Activated CD8-positive, alpha-beta memory T cell treated with anti-CD3 and anti-CD28 coated beads for 36 hours (primary cell): ENCODE data around the gene PLCB2. TPM values are rescaled to one million over a fixed set of nuclear protein-coding genes. Genes with fewer than 3 reads are reported as not detected.

Source experiments
- CTCF ChIA-PET: fragments of 350-600 bp; sonication (Branson Sonifier 250); formaldehyde crosslinking; loops from one replicate; lab custom pipeline; 2021; ENCODE audit warnings: antibody characterized with exemption; lab: Charles Lee
- POLR2A ChIA-PET: fragments of 350-600 bp; sonication (Branson Sonifier 250); formaldehyde crosslinking; loops from one replicate; lab custom pipeline; 2021; ENCODE audit warnings: antibody characterized with exemption; lab: Charles Lee
- total RNA-seq, 2 experiments: library from RNA; stranded (reverse); gene quantifications; one replicate each; pipeline ENCODE4 v1.2.3, GENCODE V29; 2021

Gene PLCB2
- total RNA-seq, 2 experiments from 2014 or later = 52.3 to 53.3 TPM

GRCh38 chr15:40257656-40258450, 49.9 kb downstream of the PLCB2 start:
- POLR2A ChIA-PET = no interaction called here
- CTCF ChIA-PET = interaction anchor here (0.6 to 1.1 kb wide), 3 partner anchors 14 to 18 kb away, joined by 3 to 9 read pairs (median 4); no protein-coding TSS in a partner anchor

GRCh38 chr15:40256638-40257235, 51.0 kb downstream of the PLCB2 start:
- ChIA-PET POLR2A (no interaction called here), CTCF (interaction anchor here (0.6 to 1.1 kb wide), 2 partner anchors 15 to 19 kb away, joined by 3 to 9 read pairs; no protein-coding TSS in a partner anchor)

- CTCF ChIA-PET = interaction anchor here (1.1 to 1.5 kb wide), 2 partner anchors 19 to 24 kb away, joined by 6 to 10 read pairs; no protein-coding TSS in a partner anchor
- POLR2A ChIA-PET = interaction anchor here (0.6 kb wide), 1 partner anchor 215 kb away, joined by 9 read pairs; no protein-coding TSS in a partner anchor
Measured at GRCh38 chr15:40255033-40255432, 52.7 kb downstream of the PLCB2 start.

GRCh38 chr15:40254452-40254851, 53.3 kb downstream of the PLCB2 start:
- CTCF ChIA-PET = interaction anchor here (0.9 to 1.5 kb wide), 4 partner anchors 20 to 55 kb away, joined by 3 to 10 read pairs (median 4); no protein-coding TSS in a partner anchor
- POLR2A ChIA-PET = interaction anchor here (0.6 kb wide), 1 partner anchor 215 kb away, joined by 9 read pairs; no protein-coding TSS in a partner anchor

GRCh38 chr15:40253167-40253790, 54.5 kb downstream of the PLCB2 start:
- ChIA-PET CTCF (no interaction called here), POLR2A (no interaction called here)

- POLR2A ChIA-PET = no interaction called here
- CTCF ChIA-PET = no interaction called here
Measured at GRCh38 chr15:40252438-40253166, 55.1 kb downstream of the PLCB2 start.

- CTCF ChIA-PET = no interaction called here
- POLR2A ChIA-PET = no interaction called here
Measured at GRCh38 chr15:40252141-40252437, 55.6 kb downstream of the PLCB2 start.

GRCh38 chr15:40251486-40252140, 56.1 kb downstream of the PLCB2 start:
- POLR2A ChIA-PET = interaction anchor here (0.5 kb wide), 1 partner anchor 8 kb away, joined by 3 read pairs; no protein-coding TSS in a partner anchor
- CTCF ChIA-PET = interaction anchor here (1.5 kb wide), 1 partner anchor 23 kb away, joined by 6 read pairs; no protein-coding TSS in a partner anchor

- POLR2A ChIA-PET = interaction anchor here (0.5 kb wide), 1 partner anchor 8 kb away, joined by 3 read pairs; no protein-coding TSS in a partner anchor
- CTCF ChIA-PET = interaction anchor here (1.5 kb wide), 1 partner anchor 24 kb away, joined by 6 read pairs; no protein-coding TSS in a partner anchor
Measured at GRCh38 chr15:40250771-40251483, 56.8 kb downstream of the PLCB2 start.

- POLR2A ChIA-PET = no interaction called here
- CTCF ChIA-PET = interaction anchor here (1.5 kb wide), 1 partner anchor 24 kb away, joined by 6 read pairs; no protein-coding TSS in a partner anchor
Measured at GRCh38 chr15:40250304-40250656, 57.5 kb downstream of the PLCB2 start.

- ChIA-PET POLR2A (no interaction called here), CTCF (interaction anchor here (1.4 to 1.5 kb wide), 2 partner anchors 25 to 29 kb away, joined by 3 to 6 read pairs; no protein-coding TSS in a partner anchor)
Measured at GRCh38 chr15:40249477-40250303, 58.0 kb downstream of the PLCB2 start.

GRCh38 chr15:40248006-40248783, 59.5 kb downstream of the PLCB2 start:
- POLR2A ChIA-PET = no interaction called here
- CTCF ChIA-PET = no interaction called here

GRCh38 chr15:40247406-40247971, 60.2 kb downstream of the PLCB2 start:
- CTCF ChIA-PET = interaction anchor here (1.1 to 1.7 kb wide), 3 partner anchors 21 to 58 kb away, joined by 3 to 5 read pairs (median 3); no protein-coding TSS in a partner anchor
- POLR2A ChIA-PET = no interaction called here

GRCh38 chr15:40246496-40247280, 61.0 kb downstream of the PLCB2 start:
- CTCF ChIA-PET = interaction anchor here (1.1 to 1.7 kb wide), 3 partner anchors 20 to 58 kb away, joined by 3 to 5 read pairs (median 3); no protein-coding TSS in a partner anchor
- POLR2A ChIA-PET = no interaction called here
